Small intestine (tissue), 7 donors: ENCODE data around the gene KRTAP10-3. TPM values are rescaled to one million over a fixed set of nuclear protein-coding genes. Genes with fewer than 3 reads are reported as not detected.
"Not testable (repeated sequence)": the region's sequence is repeated elsewhere in the genome, so short reads cannot be mapped to it uniquely, and the experiment has no call there.

Experiments
- DNase-seq, 2 donors: peaks; one replicate each; pipeline versions ENCODE4 v3.0.0 to v3.0.0-alpha.2; 2013
- FAIRE-seq: peaks from 2 replicates; lab custom pipeline; 2012; peaks lifted over from hg19 to GRCh38; lab: Jason Lieb, UNC
- H3K27ac ChIP-seq, 3 donors: one replicate each; pipeline ENCODE4 v1.5.1; 2013; ENCODE audit warnings: low read length in 2 of 3, mild to moderate bottlenecking in 2 of 3, control low read depth in 1 of 3, inconsistent platforms in 1 of 3, low read depth in 1 of 3, moderate library complexity in 1 of 3
- H3K27me3 ChIP-seq, 3 donors: one replicate each; pipeline ENCODE4 v1.6.1; 2013; ENCODE audit warnings: low read length in 3 of 3, inconsistent platforms in 1 of 3; ENCODE audit not compliant: control insufficient read depth in 3 of 3, insufficient read depth in 3 of 3
- H3K36me3 ChIP-seq, 3 donors: one replicate each; pipeline ENCODE4 v1.6.1; 2013; ENCODE audit warnings: low read length in 3 of 3, inconsistent platforms in 1 of 3, low read depth in 1 of 3, mild to moderate bottlenecking in 1 of 3, moderate library complexity in 1 of 3; ENCODE audit not compliant: control insufficient read depth in 3 of 3, insufficient read depth in 2 of 3
- H3K4me1 ChIP-seq, 3 donors: one replicate each; pipeline ENCODE4 v1.6.1; 2013; ENCODE audit warnings: low read length in 2 of 3, inconsistent platforms in 1 of 3, low read depth in 1 of 3, mild to moderate bottlenecking in 1 of 3, moderate library complexity in 1 of 3; ENCODE audit not compliant: control insufficient read depth in 3 of 3, insufficient read depth in 2 of 3
- H3K4me3 ChIP-seq, 3 donors: one replicate each; pipeline ENCODE4 v1.5.1; 2013; ENCODE audit warnings: low read length in 3 of 3, control low read depth in 1 of 3, inconsistent platforms in 1 of 3, low read depth in 1 of 3, mild to moderate bottlenecking in 1 of 3, moderate library complexity in 1 of 3
- H3K9me3 ChIP-seq, 2 donors: one replicate each; pipeline ENCODE4 v1.6.1; 2013; ENCODE audit warnings: low read depth in 1 of 2, low read length in 1 of 2; ENCODE audit not compliant: control insufficient read depth in 2 of 2, insufficient read depth in 1 of 2
- WGBS, 3 donors: extraction: QIAGEN DNeasy Blood & Tissue Kit; methylation state at CpG; one replicate each; pipeline ENCODE4 v1.1.7; 2013; 5-methylcytosine and 5-hydroxymethylcytosine counted together
- polyA plus RNA-seq, 4 donors: library from polyadenylated mRNA; stranded (reverse) in 3 of 4; unstranded in 1 of 4; fragments of 200-250 nt in 3 of 4; fragments of 120-200 nt in 1 of 4; gene quantifications; one replicate each; pipeline versions ENCODE4 v1.2.1 to v1.2.3, GENCODE V29; 2013
- donor health status: healthy with polysubstance abuse.
- donor health status: control.
- donor health status: control.
- donor health status: Bipolar disorder and iron deficiency.
- donor health status: healthy.

The KRTAP10-3 gene
- polyA plus RNA-seq, 4 donors: not detected

DNA sequence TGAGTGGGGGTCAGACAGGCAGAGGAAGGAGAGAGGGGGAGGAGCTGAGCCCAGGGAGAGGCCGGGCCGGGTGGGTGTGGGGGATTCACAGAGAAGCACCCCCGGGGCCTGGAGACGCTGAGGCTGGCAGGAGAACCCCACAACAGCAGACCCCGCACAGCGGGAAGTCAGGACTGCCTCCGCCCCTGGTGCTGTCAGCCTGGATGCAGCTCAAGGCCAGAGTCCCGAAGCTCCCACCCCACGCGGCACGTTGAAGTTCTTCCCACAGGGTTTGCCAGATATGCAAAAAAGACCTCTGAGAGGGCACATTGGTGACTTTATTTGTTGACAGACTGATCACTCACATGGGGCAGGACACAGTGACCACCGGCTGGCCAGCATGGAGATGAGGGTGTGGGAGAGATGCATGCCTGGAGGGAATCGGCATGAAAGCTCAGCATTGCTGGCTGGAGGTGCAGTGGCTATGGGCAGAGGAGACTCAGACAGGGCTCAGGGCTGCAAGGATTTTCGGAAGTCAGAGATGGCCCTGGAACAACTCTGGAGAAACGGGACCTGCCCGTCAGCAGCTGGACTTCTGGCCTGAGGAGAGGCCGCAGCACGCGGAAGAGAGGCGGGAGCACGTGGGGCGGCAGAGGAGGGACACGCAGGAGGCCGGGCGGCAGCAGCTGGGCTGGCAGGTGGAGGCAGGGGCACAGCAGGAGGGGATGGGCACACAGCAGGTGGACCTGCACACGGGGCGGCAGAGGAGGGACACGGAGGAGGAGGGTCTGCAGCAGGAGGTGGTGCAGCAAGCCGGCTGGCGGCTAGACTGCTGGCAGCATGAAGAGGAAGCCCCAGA, 885 bp downstream of the KRTAP10-3 start:
- DNase-seq: no peak
- 36 to 48% (median 41%) methylated on average over 30 of the region's 30 CpGs for WGBS, 3 donors

GRCh38 chr21:44556879-44557278, 1.7 kb downstream of the KRTAP10-3 start:
- H3K27me3 ChIP-seq: peaks cover 0 to 3% (median 2%) of the 10 kb centered on the region in 3 donors
- no peaks in the 10 kb centered on the region for H3K4me1 ChIP-seq
- H3K9me3 ChIP-seq: no peaks in the 10 kb centered on the region
- no peak for FAIRE-seq
- 55 to 69% (median 57%) methylated on average over 9 of the region's 9 CpGs for WGBS, 3 donors
- no peak overlapping the region for H3K4me3 ChIP-seq
- no peaks in the 10 kb centered on the region for H3K36me3 ChIP-seq
- no peak overlapping the region for H3K27ac ChIP-seq
- DNase-seq: no peak

More for the DNA sequence above, 885 bp downstream of the KRTAP10-3 start:
- H3K27me3 ChIP-seq: peaks cover 0 to 3% (median 2%) of the 10 kb centered on the region in 3 donors
- H3K9me3 ChIP-seq: no peaks in the 10 kb centered on the region
- no peak for FAIRE-seq
- H3K36me3 ChIP-seq: no peaks in the 10 kb centered on the region
- H3K4me1 ChIP-seq: no peaks in the 10 kb centered on the region
- H3K27ac ChIP-seq: no peak overlapping the region
- H3K4me3 ChIP-seq: no peak overlapping the region

DNA sequence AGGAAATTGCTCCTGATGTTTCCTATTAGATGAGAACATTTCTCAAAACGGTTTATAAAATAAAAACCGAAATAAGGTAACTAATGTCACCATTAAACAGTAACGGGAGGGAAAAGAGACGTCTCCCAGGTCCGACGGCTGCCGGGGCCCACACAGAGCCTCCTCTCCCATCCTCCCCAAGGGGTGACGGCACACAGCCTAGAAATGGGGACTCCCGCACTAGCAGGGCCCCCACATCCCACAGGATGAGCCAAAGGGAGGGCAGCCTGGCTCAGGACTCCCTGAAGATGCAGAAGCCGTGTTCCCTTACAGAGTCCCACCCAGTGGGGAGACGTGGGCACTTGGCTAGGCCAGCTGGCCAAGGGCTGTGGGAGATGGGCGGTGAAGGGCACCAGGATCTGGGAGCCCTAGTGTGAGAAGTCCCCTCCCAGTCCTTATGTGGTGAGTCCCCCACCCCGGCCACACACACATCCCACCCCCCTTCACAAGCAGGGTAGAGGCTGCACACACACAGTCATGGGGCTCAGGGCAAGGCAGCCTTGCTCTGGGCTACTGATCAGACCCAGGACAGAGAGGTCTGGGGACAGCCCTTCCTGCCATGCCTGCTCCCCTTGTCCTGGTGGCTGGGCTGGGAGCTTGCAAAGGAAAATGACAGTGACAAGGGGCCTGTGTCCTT, 3.3 kb downstream of the KRTAP10-3 start:
- Histone ChIP-seq H3K36me3 (no peaks in the 10 kb centered on the region), H3K27me3 (peaks cover 0 to 3% (median 2%) of the 10 kb centered on the region in 3 donors), H3K9me3 (no peaks in the 10 kb centered on the region), H3K27ac (no peak overlapping the region), H3K4me3 (no peak overlapping the region), H3K4me1 (no peaks in the 10 kb centered on the region)
- no peak for DNase-seq
- 77 to 85% (median 82%) methylated on average over 13 of the region's 13 CpGs for WGBS, 3 donors
- FAIRE-seq: no peak

DNA sequence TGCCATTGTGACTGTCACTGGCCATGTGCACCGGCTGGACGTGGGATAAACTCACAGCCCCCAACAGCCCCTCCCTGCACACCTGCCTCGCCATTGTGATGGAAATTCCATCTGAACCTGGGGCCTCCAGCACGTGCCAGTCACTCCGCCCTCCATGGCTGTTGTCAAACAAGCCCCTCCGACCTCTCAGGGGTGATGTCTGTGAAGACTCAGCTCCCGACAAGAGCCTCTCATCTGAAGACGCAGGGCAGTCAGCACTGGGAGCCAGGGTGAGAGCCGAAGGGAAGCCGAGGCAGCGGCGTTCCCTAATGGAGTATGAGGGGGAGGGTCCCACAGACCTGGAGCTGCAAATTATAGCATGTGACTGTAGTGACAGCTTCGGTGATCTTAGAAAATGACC, 5.9 kb downstream of the KRTAP10-3 start:
- 71 to 74% (median 74%) methylated on average over 13 of the region's 13 CpGs for WGBS, 3 donors
- DNase-seq: no peak
- no peak for FAIRE-seq
- no peak overlapping the region for H3K27ac ChIP-seq
- peaks cover 0 to 5% (median 2%) of the 10 kb centered on the region in 3 donors for H3K27me3 ChIP-seq
- H3K36me3 ChIP-seq: no peaks in the 10 kb centered on the region
- H3K4me1 ChIP-seq: no peaks in the 10 kb centered on the region
- no peak overlapping the region for H3K4me3 ChIP-seq
- peaks cover 0 to under 1% of the 10 kb centered on the region in 2 donors for H3K9me3 ChIP-seq

DNA sequence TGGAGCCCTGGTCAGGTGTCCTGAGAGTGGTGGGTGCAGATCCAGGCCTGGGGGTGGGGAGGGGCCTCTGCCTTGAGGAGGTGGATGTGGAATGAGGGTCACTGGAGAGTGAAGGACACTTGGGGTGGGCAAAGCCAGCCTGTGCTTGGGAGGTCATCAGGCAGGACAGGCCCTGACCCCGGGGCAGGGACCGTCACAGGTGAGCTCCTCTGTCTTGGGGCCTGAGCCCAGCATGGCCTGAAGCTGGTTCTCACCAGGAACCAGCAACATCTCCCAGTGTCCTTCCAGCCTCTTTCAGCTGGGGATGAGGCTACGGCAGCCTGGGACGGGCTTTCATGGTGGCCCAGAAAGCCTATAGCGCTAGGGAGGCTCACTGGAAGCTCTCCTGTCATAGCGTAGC, 6.5 kb downstream of the KRTAP10-3 start:
- Histone ChIP-seq H3K4me3 (no peak overlapping the region), H3K27me3 (peaks cover 0 to 2% (median 1%) of the 10 kb centered on the region in 3 donors), H3K4me1 (no peaks in the 10 kb centered on the region), H3K9me3 (peaks cover 0 to 3% of the 10 kb centered on the region in 2 donors), H3K27ac (no peak overlapping the region), H3K36me3 (no peaks in the 10 kb centered on the region)
- FAIRE-seq: no peak
- DNase-seq: no peak
- 90 to 97% (median 95%) methylated on average over 6 of the region's 6 CpGs for WGBS, 3 donors

GRCh38 chr21:44551340-44551961, 7.1 kb downstream of the KRTAP10-3 start, which contains the start of gene KRTAP10-2:
Gene KRTAP10-2 (minus strand): TSS chr21:44551505. CDS start chr21:44551458, 47 bp downstream.
- DNase-seq (no peak), FAIRE-seq (no peak)
- Histone ChIP-seq H3K27ac (no peak within 1 kb of the TSS), H3K36me3 (no peaks in the 10 kb centered on the region), H3K9me3 (peaks cover 0 to 3% of the 10 kb centered on the region in 2 donors), H3K4me3 (no peak within 1 kb of the TSS), H3K4me1 (no peaks in the 10 kb centered on the region), H3K27me3 (peaks cover 0 to 2% (median 0%) of the 10 kb centered on the region in 3 donors)
- WGBS, 3 donors: 44 to 62% (median 48%) methylated on average over 17 of the region's 17 CpGs

GRCh38 chr21:44550807-44551206, 7.8 kb downstream of the KRTAP10-3 start:
- WGBS, 3 donors: 50 to 62% (median 55%) methylated on average over 9 to 10 of the region's 10 CpGs
- Histone ChIP-seq H3K27ac (no peak overlapping the region), H3K9me3 (peaks cover 0 to 3% of the 10 kb centered on the region in 2 donors), H3K36me3 (no peaks in the 10 kb centered on the region), H3K4me1 (no peaks in the 10 kb centered on the region), H3K4me3 (no peak overlapping the region), H3K27me3 (peaks cover 0 to 2% (median 0%) of the 10 kb centered on the region in 3 donors)
- no peak for DNase-seq
- FAIRE-seq: no peak

- 53 to 60% (median 54%) methylated on average over 16 to 17 of the region's 17 CpGs for WGBS, 3 donors
- not testable (repeated sequence) for DNase-seq
Measured at GRCh38 chr21:44550285-44550684, 8.3 kb downstream of the KRTAP10-3 start.

More at GRCh38 chr21:44550285-44550684, 8.3 kb downstream of the KRTAP10-3 start:
- H3K9me3 ChIP-seq, H3K36me3 ChIP-seq, H3K4me1 ChIP-seq, H3K27ac ChIP-seq, FAIRE-seq, H3K4me3 ChIP-seq, H3K27me3 ChIP-seq: not testable (repeated sequence)
